Endothelial cell of umbilical vein (primary cell): ENCODE data around the gene SMARCAD1. TPM values are rescaled to one million over a fixed set of nuclear protein-coding genes. Genes with fewer than 3 reads are reported as not detected.

Experiments used
- BruUV-seq: library from RNA; stranded (reverse); fragments of 400-500 nt; replicated peaks from 2 replicates; lab custom pipeline; 2021; lab: Mats Ljungman, UMichigan
- CTCF ChIA-PET: fragments of 300-600, 350-600 bp; sonication (Branson Sonifier 250); formaldehyde crosslinking; loops from one replicate; lab custom pipeline; 2021; ENCODE audit warnings: antibody characterized with exemption, inconsistent platforms; lab: Charles Lee
- POLR2A ChIA-PET: fragments of 300-600, 350-600 bp; sonication (Branson Sonifier 250); formaldehyde crosslinking; loops from one replicate; lab custom pipeline; 2021; ENCODE audit warnings: antibody characterized with exemption, inconsistent platforms; lab: Charles Lee
- DNase-seq: peaks from one replicate; pipeline ENCODE4 v3.0.0-alpha.2; 2011; ENCODE audit warnings: low read depth, low spot score
- FAIRE-seq: peaks from 2 replicates; lab custom pipeline; 2011; peaks lifted over from hg19 to GRCh38; lab: Jason Lieb, UNC
- H2AFZ ChIP-seq: 2 replicates; pipeline ENCODE4 v1.6.0; 2012; ENCODE audit warnings: low read depth, low read length, control low read depth, inconsistent platforms
- H3K27ac ChIP-seq: 2 replicates; pipeline ENCODE4 v1.5.1; 2011; ENCODE audit warnings: low read depth, mild to moderate bottlenecking, control low read depth, low read length, moderate library complexity; ENCODE audit not compliant: insufficient read depth
- H3K27me3 ChIP-seq, 2 experiments: 2 replicates each; pipeline versions ENCODE4 v1.6.0 to v1.6.1; 2011; ENCODE audit warnings: low read length in 2 of 2, mixed read lengths in 1 of 2; ENCODE audit not compliant: control insufficient read depth in 2 of 2, insufficient read depth in 2 of 2
- H3K36me3 ChIP-seq, 2 experiments: 2 replicates in 1 of 2; 3 replicates in 1 of 2; pipeline ENCODE4 v1.5.1; 2011; ENCODE audit warnings: low read length in 2 of 2, mild to moderate bottlenecking in 1 of 2, moderate library complexity in 1 of 2; ENCODE audit not compliant: control insufficient read depth in 2 of 2, insufficient read depth in 2 of 2; ENCODE audit errors: extremely low read depth in 1 of 2
- H3K4me1 ChIP-seq: 3 replicates; pipeline ENCODE4 v1.5.1; 2011; ENCODE audit warnings: mild to moderate bottlenecking, low read length; ENCODE audit not compliant: control insufficient read depth, insufficient read depth; ENCODE audit errors: extremely low read depth
- H3K4me2 ChIP-seq: 2 replicates; pipeline ENCODE4 v1.6.1; 2011; ENCODE audit warnings: low read length, control low read depth, mixed read lengths; ENCODE audit not compliant: insufficient read depth
- H3K4me3 ChIP-seq, 3 experiments: fragments of 200-600 bp in 1 of 3; sonication (generic), shearing (Covaris generic) in 1 of 3; replicated peaks in 1 of 3; 2 replicates each; pipeline ENCODE4 v1.5.1; 2011 to 2016; ENCODE audit warnings: control low read depth in 3 of 3, low read length in 3 of 3, mild to moderate bottlenecking in 2 of 3, inconsistent platforms in 1 of 3, low read depth in 1 of 3, moderate library complexity in 1 of 3; ENCODE audit not compliant: insufficient read depth in 1 of 3
- H3K79me2 ChIP-seq: 2 replicates; pipeline ENCODE4 v1.6.0; 2012; ENCODE audit warnings: low read length, inconsistent platforms; ENCODE audit not compliant: control insufficient read depth, insufficient read depth
- H3K9ac ChIP-seq: replicated peaks from 2 replicates; pipeline ENCODE3; 2011; ENCODE audit warnings: low read length, control low read depth; ENCODE audit not compliant: insufficient read depth; ENCODE audit errors: extremely low read depth
- H3K9me1 ChIP-seq: replicated peaks from 3 replicates; pipeline ENCODE4 v1.6.0; 2011; ENCODE audit warnings: mild to moderate bottlenecking, low read length; ENCODE audit not compliant: control insufficient read depth, insufficient read depth; ENCODE audit errors: extremely low read depth
- H3K9me3 ChIP-seq: replicated peaks from 2 replicates; pipeline ENCODE4 v1.5.1; 2012; ENCODE audit warnings: low read length, inconsistent platforms; ENCODE audit not compliant: control insufficient read depth, insufficient read depth
- H4K20me1 ChIP-seq: replicated peaks from 2 replicates; pipeline ENCODE3; 2011; ENCODE audit warnings: mild to moderate bottlenecking, low read length; ENCODE audit not compliant: control insufficient read depth, insufficient read depth; ENCODE audit errors: extremely low read depth
- FOS ChIP-seq: IDR thresholded peaks from 2 replicates; pipeline ENCODE4 v1.6.1; 2011; ENCODE audit warnings: mild to moderate bottlenecking, low read length, moderate library complexity, borderline replicate concordance; ENCODE audit not compliant: insufficient read depth
- GATA2 ChIP-seq: IDR thresholded peaks from 2 replicates; pipeline ENCODE4 v1.7.0; 2011; ENCODE audit warnings: low read depth, mild to moderate bottlenecking, moderate library complexity, mixed read lengths, low read length; ENCODE audit not compliant: insufficient read length, insufficient read depth
- POLR2A ChIP-seq: IDR thresholded peaks from 2 replicates; pipeline ENCODE4 v1.6.1; 2012; ENCODE audit warnings: low read depth, mild to moderate bottlenecking, control low read depth, low read length
- POLR2AphosphoS5 ChIP-seq: IDR thresholded peaks from 2 replicates; pipeline ENCODE4 v1.6.1; 2012; ENCODE audit warnings: low read depth, mild to moderate bottlenecking, control low read depth, low read length, moderate library complexity; ENCODE audit not compliant: insufficient read depth
- dilution Hi-C: fragments of 300-500 bp; cut with MboI; formaldehyde crosslinking; loops from one replicate; pipeline ENCODE4 v1.15.0; 2019; ENCODE audit warnings: low sequenced_read_pairs; ENCODE audit not compliant: extremely low pct_ligation_motif_present
- intact Hi-C: fragments of 100-400 bp; cut with micrococcal nuclease; formaldehyde crosslinking; loops from one replicate; pipeline ENCODE4 v1.10.0; 2022
- polyA plus RNA-seq, 4 experiments: library from polyadenylated mRNA; depleted of rRNA in 3 of 4; stranded (reverse) in 3 of 4; unstranded in 1 of 4; fragments of >200 nt; gene quantifications; 2 replicates each; pipeline versions ENCODE4 v1.2.1 to v1.2.3, GENCODE V29; 2011 to 2012; ENCODE audit warnings: missing spikeins in 1 of 4
- total RNA-seq: library from RNA; stranded (reverse); gene quantifications from 2 replicates; pipeline ENCODE4 v1.2.3, GENCODE V29; 2021
- TF ChIP-seq, protein P1 (sequence below), 2 donors: IDR thresholded peaks; 1 replicate in 1 of 2; 2 replicates in 1 of 2; pipeline ENCODE4 v1.5.1; 2011; ENCODE audit warnings: low read length in 2 of 2, mild to moderate bottlenecking in 2 of 2, moderate library complexity in 2 of 2, control low read depth in 1 of 2, inconsistent platforms in 1 of 2, low read depth in 1 of 2; ENCODE audit not compliant: insufficient read depth in 1 of 2; ENCODE audit errors: extremely low read depth in 1 of 2
- TF ChIP-seq, protein P2 (sequence below): IDR thresholded peaks from 2 replicates; pipeline ENCODE4 v1.6.1; 2011; ENCODE audit not compliant: insufficient read depth, insufficient read length

The SMARCAD1 gene
- total and polyA plus RNA-seq, 2 donors (not counting 3 experiments of a cell fraction or from before 2014, with no cell fraction given), result 15.5 to 34.8 TPM

DNA sequence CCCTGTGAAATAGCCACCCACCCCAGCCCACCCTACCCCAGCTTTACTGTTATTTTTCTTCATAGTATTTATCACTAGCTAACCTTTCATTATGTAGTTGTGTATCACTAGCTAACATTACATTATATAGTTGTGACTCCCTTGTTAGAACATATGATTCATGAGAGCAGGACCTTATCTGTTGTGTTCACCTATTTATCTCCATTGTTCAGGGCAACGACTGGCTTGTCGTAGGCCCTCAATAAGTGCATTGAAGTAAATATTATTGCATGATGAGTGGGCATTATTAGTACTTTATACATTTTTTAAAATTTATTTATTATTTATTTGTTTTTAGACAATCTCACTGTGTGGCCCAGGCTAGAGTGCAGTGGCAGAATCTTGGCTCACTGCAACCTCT is 4.2 kb downstream of the SMARCAD1 start:
- dilution Hi-C loops, result no loop called here
- CTCF ChIA-PET, result no interaction called here

More for the DNA sequence above, 4.2 kb downstream of the SMARCAD1 start:
- DNase-seq (no peak), FAIRE-seq (no peak)
- Histone ChIP-seq H3K9me1 (peaks cover 2% of the 10 kb centered on the region), H3K9me3 (no peaks in the 10 kb centered on the region), H3K4me3 (no peak overlapping the region), H4K20me1 (no peaks in the 10 kb centered on the region), H3K27me3 (no peaks in the 10 kb centered on the region), H3K9ac (no peak overlapping the region), H3K36me3 (peaks cover 11 to 17% of the 10 kb centered on the region in 2 experiments), H3K79me2 (peaks cover 71% of the 10 kb centered on the region), H2AFZ (no peak overlapping the region), H3K4me1 (peaks cover 19% of the 10 kb centered on the region), H3K27ac (no peak overlapping the region), H3K4me2 (no peak overlapping the region)
- BruUV-seq, result no TSS peak
- intact Hi-C loops, result no loop called here
- TF ChIP-seq, protein P1, sequence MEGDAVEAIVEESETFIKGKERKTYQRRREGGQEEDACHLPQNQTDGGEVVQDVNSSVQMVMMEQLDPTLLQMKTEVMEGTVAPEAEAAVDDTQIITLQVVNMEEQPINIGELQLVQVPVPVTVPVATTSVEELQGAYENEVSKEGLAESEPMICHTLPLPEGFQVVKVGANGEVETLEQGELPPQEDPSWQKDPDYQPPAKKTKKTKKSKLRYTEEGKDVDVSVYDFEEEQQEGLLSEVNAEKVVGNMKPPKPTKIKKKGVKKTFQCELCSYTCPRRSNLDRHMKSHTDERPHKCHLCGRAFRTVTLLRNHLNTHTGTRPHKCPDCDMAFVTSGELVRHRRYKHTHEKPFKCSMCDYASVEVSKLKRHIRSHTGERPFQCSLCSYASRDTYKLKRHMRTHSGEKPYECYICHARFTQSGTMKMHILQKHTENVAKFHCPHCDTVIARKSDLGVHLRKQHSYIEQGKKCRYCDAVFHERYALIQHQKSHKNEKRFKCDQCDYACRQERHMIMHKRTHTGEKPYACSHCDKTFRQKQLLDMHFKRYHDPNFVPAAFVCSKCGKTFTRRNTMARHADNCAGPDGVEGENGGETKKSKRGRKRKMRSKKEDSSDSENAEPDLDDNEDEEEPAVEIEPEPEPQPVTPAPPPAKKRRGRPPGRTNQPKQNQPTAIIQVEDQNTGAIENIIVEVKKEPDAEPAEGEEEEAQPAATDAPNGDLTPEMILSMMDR (IDR thresholded peaks at IDR 0.05; ENCODE audit: extremely low read depth in 1 of 2, insufficient read depth in 1 of 2, low read depth in 1 of 2, low read length in 2 of 2), result no peak
- TF ChIP-seq, protein P2, sequence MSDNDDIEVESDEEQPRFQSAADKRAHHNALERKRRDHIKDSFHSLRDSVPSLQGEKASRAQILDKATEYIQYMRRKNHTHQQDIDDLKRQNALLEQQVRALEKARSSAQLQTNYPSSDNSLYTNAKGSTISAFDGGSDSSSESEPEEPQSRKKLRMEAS, result no peak
- no peak for TF ChIP-seq POLR2A
- no peak for TF ChIP-seq GATA2
- no peak for TF ChIP-seq FOS
- TF ChIP-seq POLR2AphosphoS5, result no peak
- POLR2A ChIA-PET, result no interaction called here
